Ovary (tissue), 3 donors: ENCODE data around the gene DCAF4.

Experiments
- EP300 ChIP-seq: sonication (generic); formaldehyde crosslinking; IDR thresholded peaks from one replicate; pipeline ENCODE4 v1.6.1; 2017; ENCODE audit warnings: antibody characterized with exemption
- POLR2A ChIP-seq: fragments of 450-650 bp; IDR thresholded peaks from one replicate; pipeline ENCODE4 v1.6.1; 2017; ENCODE audit warnings: antibody characterized with exemption, mild to moderate bottlenecking, moderate library complexity
- TF ChIP-seq, protein P1 (sequence below), 3 donors: fragments of 450-650 bp in 2 of 3; fragments of 200-600 bp in 1 of 3; IDR thresholded peaks; one replicate each; pipeline versions ENCODE4 v1.5.1 to v1.8.0; 2016 to 2022; ENCODE audit warnings: antibody characterized with exemption in 3 of 3, mild to moderate bottlenecking in 1 of 3
- donor health status: DM: no; HTN: no; CAD: no.

DNA sequence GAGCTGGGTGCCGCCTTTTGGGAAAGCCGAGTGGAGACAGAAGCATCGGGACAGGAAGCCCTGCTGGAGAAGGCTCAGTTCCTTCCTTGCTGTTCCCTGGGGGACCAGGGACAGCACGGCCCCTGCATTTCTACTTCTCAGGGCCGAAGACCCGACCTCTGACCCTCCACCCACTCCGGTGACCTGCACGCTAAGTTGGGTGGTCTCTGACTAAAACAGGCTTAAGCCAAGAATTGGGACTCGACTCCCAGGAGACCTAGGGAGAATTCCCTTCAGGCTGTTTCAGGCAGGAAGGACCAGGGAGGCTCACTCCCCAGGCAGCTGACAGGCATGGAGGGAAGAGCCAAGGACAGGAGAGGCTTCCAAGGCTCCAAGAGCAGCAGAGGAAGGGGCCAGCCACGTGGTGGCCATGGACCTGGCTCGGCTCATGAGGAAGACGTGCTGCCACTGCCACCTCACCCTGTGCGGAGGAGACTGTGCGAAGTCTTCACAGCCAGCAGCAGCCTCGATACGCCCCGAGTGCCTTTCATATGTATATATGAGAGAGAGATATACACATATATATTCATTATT is 43.9 kb downstream of the DCAF4 start:
- TF ChIP-seq, protein P1, sequence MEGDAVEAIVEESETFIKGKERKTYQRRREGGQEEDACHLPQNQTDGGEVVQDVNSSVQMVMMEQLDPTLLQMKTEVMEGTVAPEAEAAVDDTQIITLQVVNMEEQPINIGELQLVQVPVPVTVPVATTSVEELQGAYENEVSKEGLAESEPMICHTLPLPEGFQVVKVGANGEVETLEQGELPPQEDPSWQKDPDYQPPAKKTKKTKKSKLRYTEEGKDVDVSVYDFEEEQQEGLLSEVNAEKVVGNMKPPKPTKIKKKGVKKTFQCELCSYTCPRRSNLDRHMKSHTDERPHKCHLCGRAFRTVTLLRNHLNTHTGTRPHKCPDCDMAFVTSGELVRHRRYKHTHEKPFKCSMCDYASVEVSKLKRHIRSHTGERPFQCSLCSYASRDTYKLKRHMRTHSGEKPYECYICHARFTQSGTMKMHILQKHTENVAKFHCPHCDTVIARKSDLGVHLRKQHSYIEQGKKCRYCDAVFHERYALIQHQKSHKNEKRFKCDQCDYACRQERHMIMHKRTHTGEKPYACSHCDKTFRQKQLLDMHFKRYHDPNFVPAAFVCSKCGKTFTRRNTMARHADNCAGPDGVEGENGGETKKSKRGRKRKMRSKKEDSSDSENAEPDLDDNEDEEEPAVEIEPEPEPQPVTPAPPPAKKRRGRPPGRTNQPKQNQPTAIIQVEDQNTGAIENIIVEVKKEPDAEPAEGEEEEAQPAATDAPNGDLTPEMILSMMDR (IDR thresholded peaks at IDR 0.05): no peak
- TF ChIP-seq POLR2A (no peak), EP300 (no peak)
